ENCODE data around the gene DMRTC1. TPM values are rescaled to one million over a fixed set of nuclear protein-coding genes. Genes with fewer than 3 reads are reported as not detected.
"Not testable (repeated sequence)": the region's sequence is repeated elsewhere in the genome, so short reads cannot be mapped to it uniquely, and the experiment has no call there.

DMRTC1 gene, protein sequence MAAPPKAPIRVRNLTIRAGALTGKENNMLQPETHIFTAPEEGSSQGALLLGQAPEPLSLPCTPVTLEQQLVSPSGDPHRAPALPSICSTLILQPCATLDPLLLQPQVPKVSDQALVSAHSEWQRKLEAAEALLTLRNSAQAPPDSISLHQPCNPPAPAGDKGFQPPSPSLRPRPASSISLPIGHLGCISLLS
- 2.2 TPM for total RNA-seq

DNA sequence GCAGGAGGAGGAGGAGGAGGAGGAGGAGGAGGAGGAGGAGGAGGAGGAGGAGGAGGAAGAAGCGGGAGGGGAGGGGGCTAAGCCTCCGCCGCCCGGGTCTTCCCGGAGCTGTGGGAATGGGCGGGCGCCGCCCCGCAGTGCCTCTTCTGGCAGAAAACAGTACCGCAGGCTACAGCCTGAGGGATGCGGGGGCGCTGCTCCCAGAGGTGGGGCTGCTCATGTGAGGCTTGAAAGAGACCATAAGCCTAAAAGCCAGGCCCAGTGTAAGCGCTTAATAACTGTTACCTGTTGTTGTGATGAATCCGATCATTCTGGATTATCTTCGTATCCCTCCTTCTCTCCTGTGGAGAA, at the start of gene DMRTC1:
DMRTC1 (minus strand) TSS at position 19 of the 351 bp plus-strand sequence. CDS start 68,143 bp downstream, outside the sequence.
- H3K27ac ChIP-seq; intact Hi-C loops (cut with DNase I): not testable (repeated sequence)

GRCh38 chrX:72980894-72981469, 37.3 kb upstream of the DMRTC1 start:
- H3K4me3 ChIP-seq; H3K9me3 ChIP-seq; H3K27ac ChIP-seq; H3K4me1 ChIP-seq; intact Hi-C loops (cut with DNase I); H3K27me3 ChIP-seq; H3K36me3 ChIP-seq; DNase-seq (ENCODE audit: extremely low spot score in 2 of 2): not testable (repeated sequence)

More for the DNA sequence above, at the start of gene DMRTC1:
- H3K4me3 ChIP-seq; H3K27me3 ChIP-seq; DNase-seq (ENCODE audit: extremely low spot score in 2 of 2); H3K4me1 ChIP-seq; H3K36me3 ChIP-seq; H3K9me3 ChIP-seq: not testable (repeated sequence)

- H3K4me1 ChIP-seq; intact Hi-C loops (cut with DNase I); H3K9me3 ChIP-seq; H3K27ac ChIP-seq; DNase-seq (ENCODE audit: extremely low spot score in 2 of 2); H3K27me3 ChIP-seq; H3K4me3 ChIP-seq; H3K36me3 ChIP-seq: not testable (repeated sequence)
These were observed 31.2 kb upstream of the DMRTC1 start for GRCh38 chrX:72974885-72975284.

DNA sequence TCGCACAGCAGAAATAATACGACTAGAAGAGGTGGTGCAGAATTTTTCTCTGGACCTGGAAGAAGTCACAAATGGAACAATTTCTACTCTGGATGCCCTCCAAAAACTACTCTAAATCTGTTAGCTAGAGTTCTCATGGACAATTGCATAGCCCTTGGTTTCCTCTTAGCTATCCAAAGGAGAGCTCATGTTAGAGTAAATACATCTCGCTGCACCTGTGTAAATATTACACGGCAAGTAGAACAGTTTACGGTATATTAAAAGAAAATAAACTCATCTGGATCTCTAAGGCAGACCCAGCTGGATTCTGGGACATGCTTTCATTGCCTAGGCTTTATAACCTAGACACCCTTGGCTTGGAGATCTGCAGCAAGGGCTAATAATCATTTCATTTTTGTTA, 28.2 kb upstream of the DMRTC1 start:
- intact Hi-C loops (cut with DNase I); H3K27me3 ChIP-seq; H3K36me3 ChIP-seq; H3K4me1 ChIP-seq; H3K9me3 ChIP-seq; H3K27ac ChIP-seq; DNase-seq (ENCODE audit: extremely low spot score in 2 of 2); H3K4me3 ChIP-seq: not testable (repeated sequence)

DNA sequence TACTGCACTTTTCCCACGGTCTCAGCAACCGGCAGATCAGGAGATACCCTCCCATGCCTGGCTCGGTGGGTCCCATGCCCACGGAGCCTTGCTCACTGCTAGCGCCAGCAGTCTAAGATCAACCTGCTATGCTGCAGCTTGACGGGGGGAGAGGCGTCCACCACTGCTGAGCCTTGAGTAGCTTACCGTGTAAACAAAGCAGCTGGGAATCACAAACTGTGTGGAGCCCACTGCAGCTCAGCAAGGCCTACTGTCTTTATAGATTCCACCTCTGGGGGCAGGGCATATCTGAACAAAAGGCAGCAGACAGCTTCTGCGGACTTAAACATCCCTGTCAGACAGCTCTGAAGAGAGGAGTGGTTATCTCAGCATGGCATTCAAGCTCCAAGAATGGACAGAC, 16.3 kb upstream of the DMRTC1 start:
- H3K36me3 ChIP-seq; DNase-seq (ENCODE audit: extremely low spot score in 2 of 2); H3K27ac ChIP-seq; H3K27me3 ChIP-seq; H3K9me3 ChIP-seq; intact Hi-C loops (cut with DNase I); H3K4me3 ChIP-seq; H3K4me1 ChIP-seq: not testable (repeated sequence)

DNA sequence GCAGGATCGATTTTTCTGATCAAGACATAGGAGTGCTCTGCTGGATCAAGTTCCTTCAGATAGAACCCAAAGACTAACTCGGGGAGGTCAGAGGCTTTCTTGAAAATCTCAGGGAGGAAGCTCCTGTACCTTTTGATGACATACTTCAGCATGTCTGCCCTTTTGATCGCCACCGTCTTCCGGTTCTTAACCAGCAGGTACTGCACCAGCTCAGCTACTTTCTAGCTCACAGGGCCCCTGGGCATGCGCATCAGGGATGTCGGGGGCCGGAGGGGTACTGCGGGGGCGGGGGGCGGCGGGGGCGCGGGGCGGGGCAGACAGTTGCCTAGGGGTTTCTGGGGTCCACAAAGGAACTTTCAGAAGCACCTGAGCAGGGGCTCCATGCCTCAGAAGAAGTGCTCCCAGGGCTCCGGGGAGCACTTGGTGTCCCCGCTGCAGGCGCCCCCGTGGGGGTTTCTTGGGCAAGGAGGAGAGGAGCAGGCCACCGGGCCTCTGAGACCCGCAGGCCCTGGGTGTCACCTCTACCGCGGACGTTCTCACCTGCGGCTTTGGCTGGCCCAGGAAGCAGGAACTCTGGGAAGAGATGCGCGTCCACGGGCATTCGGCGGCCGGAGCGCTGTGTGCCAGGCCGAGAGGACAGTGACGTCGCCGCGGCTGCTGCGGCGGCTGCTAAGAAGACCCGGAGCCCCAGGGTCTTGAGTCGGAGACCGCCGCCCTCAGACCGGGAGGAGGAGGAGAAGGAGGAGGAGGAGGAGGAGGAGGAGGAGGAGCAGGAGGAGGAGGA, 410 bp downstream of the DMRTC1 start:
- H3K27ac ChIP-seq; H3K36me3 ChIP-seq; H3K4me3 ChIP-seq; intact Hi-C loops (cut with DNase I); H3K9me3 ChIP-seq; H3K4me1 ChIP-seq; H3K27me3 ChIP-seq; DNase-seq (ENCODE audit: extremely low spot score in 2 of 2): not testable (repeated sequence)

DNA sequence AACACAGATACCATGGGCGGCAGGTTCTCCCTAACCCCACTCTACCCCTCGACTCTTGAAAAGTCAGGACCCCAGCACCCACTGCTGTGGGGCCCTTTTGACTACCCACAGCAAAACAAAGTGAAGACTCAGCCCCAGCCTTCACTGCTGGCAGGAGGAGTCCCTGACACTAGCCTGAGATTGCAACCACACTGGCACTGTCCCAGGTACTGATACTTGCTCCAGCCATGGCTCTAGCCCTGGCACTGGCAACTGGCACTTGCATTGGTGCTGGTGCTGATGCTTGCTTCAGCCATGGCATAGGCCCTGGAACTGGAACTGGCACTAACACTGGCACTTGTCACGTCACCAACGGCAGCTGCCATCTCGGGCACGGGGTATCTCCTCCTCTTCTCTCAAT, 1.4 kb downstream of the DMRTC1 start:
- H3K4me1 ChIP-seq; H3K36me3 ChIP-seq; H3K27me3 ChIP-seq; H3K9me3 ChIP-seq; intact Hi-C loops (cut with DNase I); DNase-seq (ENCODE audit: extremely low spot score in 2 of 2); H3K4me3 ChIP-seq; H3K27ac ChIP-seq: not testable (repeated sequence)

DNA sequence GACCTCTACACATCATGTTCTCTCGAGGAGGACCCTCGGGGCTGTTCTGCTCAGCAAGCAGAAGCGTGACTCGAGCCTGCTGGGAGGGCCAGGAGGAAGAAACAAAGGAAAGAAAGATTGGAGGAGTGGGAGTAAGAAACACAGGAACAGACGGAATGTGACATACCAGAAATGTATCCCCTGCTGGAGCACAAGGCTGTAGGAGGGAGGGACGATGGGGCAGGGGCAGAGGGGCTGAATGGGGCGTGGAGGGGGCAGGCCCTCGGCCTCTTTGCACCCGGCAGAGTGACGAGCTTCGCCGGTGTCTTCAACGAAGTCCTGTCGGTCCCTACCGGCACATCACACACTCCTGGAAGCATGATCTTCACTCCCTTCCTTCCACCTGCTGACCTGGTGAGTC, 5.7 kb downstream of the DMRTC1 start, which contains the start of gene FAM236A:
FAM236A (plus strand) TSS at position 301 of the 400 bp plus-strand sequence; CDS start at position 358, 57 bp downstream.
- DNase-seq (ENCODE audit: extremely low spot score in 2 of 2); H3K4me3 ChIP-seq; H3K4me1 ChIP-seq; H3K36me3 ChIP-seq; H3K27ac ChIP-seq; H3K9me3 ChIP-seq; H3K27me3 ChIP-seq; intact Hi-C loops (cut with DNase I): not testable (repeated sequence)

- H3K27ac ChIP-seq; intact Hi-C loops (cut with DNase I); H3K36me3 ChIP-seq; H3K4me3 ChIP-seq; H3K9me3 ChIP-seq; H3K27me3 ChIP-seq; DNase-seq (ENCODE audit: extremely low spot score in 2 of 2); H3K4me1 ChIP-seq: not testable (repeated sequence)
These were observed 6.7 kb downstream of the DMRTC1 start for GRCh38 chrX:72936882-72937455.

DNA sequence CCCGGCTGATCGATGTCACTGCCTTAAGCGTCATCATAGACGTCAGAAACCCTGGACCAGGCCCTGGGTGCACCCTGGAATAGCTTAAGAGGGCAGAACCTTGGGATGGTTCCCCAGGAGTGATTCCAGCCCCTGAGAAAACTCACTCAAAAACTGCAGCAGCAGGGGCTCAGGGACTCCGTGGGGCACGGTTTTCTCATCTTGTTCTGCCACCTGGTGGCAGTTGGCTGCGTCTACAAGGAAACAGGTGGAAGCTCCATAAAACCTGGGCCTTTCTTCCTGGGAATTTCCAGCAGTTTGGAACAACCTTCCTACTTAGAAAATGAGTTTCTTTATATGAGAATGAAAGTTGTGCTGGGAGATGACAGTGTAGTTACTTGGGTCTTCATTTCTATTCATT, 7.2 kb downstream of the DMRTC1 start:
- H3K4me3 ChIP-seq; H3K27me3 ChIP-seq; DNase-seq (ENCODE audit: extremely low spot score in 2 of 2); H3K36me3 ChIP-seq; H3K27ac ChIP-seq; H3K4me1 ChIP-seq; intact Hi-C loops (cut with DNase I); H3K9me3 ChIP-seq: not testable (repeated sequence)

GRCh38 chrX:72932283-72932682, 11.4 kb downstream of the DMRTC1 start:
- H3K36me3 ChIP-seq; H3K9me3 ChIP-seq; H3K4me3 ChIP-seq; H3K27ac ChIP-seq; H3K4me1 ChIP-seq; H3K27me3 ChIP-seq; intact Hi-C loops (cut with DNase I); DNase-seq (ENCODE audit: extremely low spot score in 2 of 2): not testable (repeated sequence)

GRCh38 chrX:72916096-72916495, 27.5 kb downstream of the DMRTC1 start:
- H3K27me3 ChIP-seq; H3K9me3 ChIP-seq; intact Hi-C loops (cut with DNase I); H3K36me3 ChIP-seq; DNase-seq (ENCODE audit: extremely low spot score in 2 of 2); H3K4me3 ChIP-seq; H3K27ac ChIP-seq; H3K4me1 ChIP-seq: not testable (repeated sequence)

DNA sequence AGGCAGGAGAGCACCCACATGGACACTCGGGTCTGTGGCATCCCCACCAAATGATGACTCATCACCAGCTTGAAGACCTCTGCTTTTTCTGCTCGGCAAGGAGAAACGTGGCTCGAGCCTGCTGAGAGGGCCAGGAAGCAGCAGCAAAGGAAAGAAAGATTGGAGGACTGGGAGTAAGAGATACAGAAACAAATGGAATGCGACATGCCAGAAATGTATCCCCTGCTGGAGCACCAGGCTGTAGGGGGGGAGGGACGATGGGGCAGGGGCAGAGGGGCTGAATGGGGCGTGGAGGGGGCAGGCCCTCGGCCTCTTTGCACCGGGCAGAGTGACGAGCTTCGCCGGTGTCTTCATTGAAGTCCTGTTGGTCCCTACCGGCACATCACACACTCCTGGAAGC, 31.3 kb downstream of the DMRTC1 start, which contains the start of gene FAM236C:
FAM236C (plus strand) TSS at position 301 of the 400 bp plus-strand sequence. CDS start 100 bp downstream, outside the sequence.
- H3K9me3 ChIP-seq; intact Hi-C loops (cut with DNase I); H3K27ac ChIP-seq; H3K27me3 ChIP-seq; H3K36me3 ChIP-seq; DNase-seq (ENCODE audit: extremely low spot score in 2 of 2); H3K4me3 ChIP-seq; H3K4me1 ChIP-seq: not testable (repeated sequence)
